HG02884 (cell line): Measurements from ENCODE around the gene RNF2.
"Not testable (repeated sequence)": the region's sequence is repeated elsewhere in the genome, so short reads cannot be mapped to it uniquely, and the experiment has no call there.

ENCODE experiments used
- ATAC-seq: cut with Tn5 transposase; IDR thresholded peaks from one replicate; pipeline ENCODE4 v1.9.1; 2021; ENCODE audit warnings: mild to moderate bottlenecking, moderate library complexity; ENCODE audit not compliant: unreplicated experiment

Gene RNF2

GRCh38 chr1:185049670-185050069 lies 4.3 kb downstream of the RNF2 start:
- no peak for ATAC-seq

- ATAC-seq, result no peak
These were observed 5.6 kb downstream of the RNF2 start for GRCh38 chr1:185050823-185051451.

GRCh38 chr1:185053204-185053603 lies 7.8 kb downstream of the RNF2 start:
- ATAC-seq, result no peak

- ATAC-seq, result no peak
These were observed 9.2 kb downstream of the RNF2 start for GRCh38 chr1:185054365-185055060.

GRCh38 chr1:185058110-185058509 lies 12.8 kb downstream of the RNF2 start:
- ATAC-seq, result no peak

GRCh38 chr1:185058876-185059275 lies 13.5 kb downstream of the RNF2 start:
- no peak for ATAC-seq

- no peak for ATAC-seq
These were observed 14.7 kb downstream of the RNF2 start for GRCh38 chr1:185059950-185060571.

GRCh38 chr1:185062710-185063370 lies 17.5 kb downstream of the RNF2 start:
- ATAC-seq, result no peak

GRCh38 chr1:185063719-185064118 lies 18.4 kb downstream of the RNF2 start:
- no peak for ATAC-seq

GRCh38 chr1:185065006-185065405 lies 19.6 kb downstream of the RNF2 start:
- not testable (repeated sequence) for ATAC-seq

- ATAC-seq, result no peak
These were observed 20.8 kb downstream of the RNF2 start for GRCh38 chr1:185066181-185066580.

- ATAC-seq, result no peak
These were observed 23.0 kb downstream of the RNF2 start for GRCh38 chr1:185068341-185068740.

- no peak for ATAC-seq
These were observed 23.9 kb downstream of the RNF2 start for GRCh38 chr1:185069202-185069772.

GRCh38 chr1:185070051-185070450 lies 24.7 kb downstream of the RNF2 start:
- ATAC-seq, result no peak

GRCh38 chr1:185073725-185074124 lies 28.4 kb downstream of the RNF2 start:
- ATAC-seq, result no peak

GRCh38 chr1:185074307-185074706 lies 28.9 kb downstream of the RNF2 start:
- ATAC-seq, result no peak

- no peak for ATAC-seq
These were observed 30.1 kb downstream of the RNF2 start for GRCh38 chr1:185075476-185075875.

GRCh38 chr1:185077374-185077773 lies 32.0 kb downstream of the RNF2 start:
- ATAC-seq, result no peak

- no peak for ATAC-seq
These were observed 35.1 kb downstream of the RNF2 start for GRCh38 chr1:185080422-185080821.

- ATAC-seq, result no peak
These were observed 38.5 kb downstream of the RNF2 start for GRCh38 chr1:185083818-185084217.

- ATAC-seq, result no peak
These were observed 41.7 kb downstream of the RNF2 start for GRCh38 chr1:185087101-185087500.
